Frontal cortex (tissue), 4 donors: Measurements from ENCODE around the gene ZFAND6. TPM values are rescaled to one million over a fixed set of nuclear protein-coding genes. Genes with fewer than 3 reads are reported as not detected.
"Not testable (repeated sequence)": the region's sequence is repeated elsewhere in the genome, so short reads cannot be mapped to it uniquely, and the experiment has no call there.

Experiments
- DNase-seq, 2 donors: peaks; one replicate each; pipeline ENCODE4 v3.0.0; 2012; ENCODE audit warnings: low spot score in 2 of 2
- FAIRE-seq: peaks from 2 replicates; lab custom pipeline; 2012; peaks lifted over from hg19 to GRCh38; lab: Jason Lieb, UNC
- total RNA-seq: library from RNA; depleted of rRNA; stranded (reverse); fragments of >200 nt; gene quantifications from one replicate; pipeline ENCODE4 v1.2.3, GENCODE V29; 2014
- donor health status: control.
- donor health status: control.
- donor health status: control.

ZFAND6 gene
- total RNA-seq: 151 TPM

GRCh38 chr15:80058851-80059785, at the start of gene ZFAND6:
Gene ZFAND6 (plus strand): TSS chr15:80059676. CDS start chr15:80120345, 60,669 bp downstream.
- DNase-seq (peak; percentile 96), FAIRE-seq (no peak)

- no peak for DNase-seq
- FAIRE-seq: no peak
Measured at GRCh38 chr15:80010131-80010673, 49.3 kb upstream of the ZFAND6 start.

- DNase-seq, FAIRE-seq: not testable (repeated sequence)
Measured at GRCh38 chr15:80011041-80011523, 48.4 kb upstream of the ZFAND6 start.

GRCh38 chr15:80011596-80011995, 47.9 kb upstream of the ZFAND6 start:
- no peak for FAIRE-seq
- DNase-seq: no peak

- FAIRE-seq: no peak
Measured at GRCh38 chr15:80012060-80012726, 47.3 kb upstream of the ZFAND6 start.

GRCh38 chr15:80014186-80014585, 45.3 kb upstream of the ZFAND6 start:
- FAIRE-seq: not testable (repeated sequence)

More at GRCh38 chr15:80012060-80012726, 47.3 kb upstream of the ZFAND6 start:
- no peak for DNase-seq

GRCh38 chr15:80015156-80015555, 44.3 kb upstream of the ZFAND6 start:
- DNase-seq (no peak), FAIRE-seq (no peak)

More at GRCh38 chr15:80014186-80014585, 45.3 kb upstream of the ZFAND6 start:
- DNase-seq: not testable (repeated sequence)

GRCh38 chr15:80016506-80016905, 43.0 kb upstream of the ZFAND6 start:
- not testable (repeated sequence) for FAIRE-seq, DNase-seq

- not testable (repeated sequence) for FAIRE-seq, DNase-seq
Measured at GRCh38 chr15:80017139-80017538, 42.3 kb upstream of the ZFAND6 start.

GRCh38 chr15:80019168-80019745, 40.2 kb upstream of the ZFAND6 start:
- FAIRE-seq (no peak), DNase-seq (no peak)

- not testable (repeated sequence) for DNase-seq, FAIRE-seq
Measured at GRCh38 chr15:80020149-80020548, 39.3 kb upstream of the ZFAND6 start.

- DNase-seq: no peak
- no peak for FAIRE-seq
Measured at GRCh38 chr15:80020731-80021130, 38.7 kb upstream of the ZFAND6 start.

- FAIRE-seq: no peak
- no peak for DNase-seq
Measured at GRCh38 chr15:80026310-80026709, 33.2 kb upstream of the ZFAND6 start.

GRCh38 chr15:80026754-80027153, 32.7 kb upstream of the ZFAND6 start:
- DNase-seq: no peak
- FAIRE-seq: no peak

- FAIRE-seq (no peak), DNase-seq (no peak)
Measured at GRCh38 chr15:80028937-80029336, 30.5 kb upstream of the ZFAND6 start.

GRCh38 chr15:80031841-80032240, 27.6 kb upstream of the ZFAND6 start:
- no peak for FAIRE-seq

GRCh38 chr15:80034629-80035028, 24.8 kb upstream of the ZFAND6 start:
- FAIRE-seq: no peak
- no peak for DNase-seq

More at GRCh38 chr15:80031841-80032240, 27.6 kb upstream of the ZFAND6 start:
- DNase-seq: no peak

- FAIRE-seq (no peak), DNase-seq (no peak)
Measured at GRCh38 chr15:80036071-80036470, 23.4 kb upstream of the ZFAND6 start.

GRCh38 chr15:80041494-80042253, 17.8 kb upstream of the ZFAND6 start:
- FAIRE-seq (no peak), DNase-seq (no peak)
